ENCODE data around the gene ATG7. TPM values are rescaled to one million over a fixed set of nuclear protein-coding genes. Genes with fewer than 3 reads are reported as not detected.

ATG7 gene
- total RNA-seq, 2 experiments from 2014 or later, result 25.1 to 28.2 TPM

DNA sequence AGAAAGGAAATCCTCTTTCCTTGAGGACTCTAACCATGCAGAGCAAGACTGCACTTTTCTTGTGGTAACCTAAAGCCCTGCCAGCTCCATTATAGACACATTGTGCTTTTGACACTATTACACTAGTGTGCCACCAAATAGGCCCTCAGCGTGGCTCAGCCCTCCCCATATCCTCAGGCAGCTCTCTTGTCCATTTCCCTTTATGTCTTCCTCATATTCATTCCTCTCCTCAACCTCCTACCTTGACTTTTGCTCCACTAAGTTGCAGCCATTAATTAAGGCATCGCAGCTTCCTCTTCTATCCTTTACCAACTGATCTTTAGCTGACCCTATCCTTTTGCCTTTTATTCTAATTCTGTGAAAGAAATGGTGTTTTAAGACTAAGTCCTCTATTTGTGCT lies 3.7 kb downstream of the ATG7 start:
- no peak overlapping the region for H3K27ac Mint-ChIP-seq
- peaks cover 48% of the 10 kb centered on the region for H3K36me3 Mint-ChIP-seq
- H3K27me3 Mint-ChIP-seq, result no peaks in the 10 kb centered on the region
- H3K4me3 Mint-ChIP-seq, result no peak overlapping the region
- H3K4me1 Mint-ChIP-seq, result peaks cover 33% of the 10 kb centered on the region
- DNase-seq, result no peak
- H3K9me3 Mint-ChIP-seq, result peaks cover 8% of the 10 kb centered on the region

DNA sequence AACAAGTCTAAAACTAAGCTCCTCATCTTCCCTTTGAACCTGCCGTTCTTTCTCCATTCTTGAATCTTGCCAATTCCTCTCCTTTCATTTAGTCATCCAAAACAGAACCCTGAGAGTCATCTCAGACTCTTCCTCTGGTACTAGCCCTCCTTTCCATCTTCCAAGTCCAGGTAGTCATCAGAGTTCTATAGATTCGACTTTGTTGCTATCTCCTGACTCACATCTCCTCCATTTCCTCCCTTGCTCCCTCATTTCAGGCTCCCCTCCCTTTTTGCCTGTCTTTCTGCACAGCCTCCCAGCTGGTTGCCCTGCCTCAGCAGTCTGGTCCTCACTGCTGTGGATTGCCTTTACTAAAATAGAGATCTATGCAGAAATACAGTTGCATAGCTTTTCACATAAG lies 4.7 kb downstream of the ATG7 start:
- Mint-ChIP-seq H3K4me1 (peaks cover 29% of the 10 kb centered on the region), H3K4me3 (no peak overlapping the region), H3K36me3 (peaks cover 48% of the 10 kb centered on the region)

DNA sequence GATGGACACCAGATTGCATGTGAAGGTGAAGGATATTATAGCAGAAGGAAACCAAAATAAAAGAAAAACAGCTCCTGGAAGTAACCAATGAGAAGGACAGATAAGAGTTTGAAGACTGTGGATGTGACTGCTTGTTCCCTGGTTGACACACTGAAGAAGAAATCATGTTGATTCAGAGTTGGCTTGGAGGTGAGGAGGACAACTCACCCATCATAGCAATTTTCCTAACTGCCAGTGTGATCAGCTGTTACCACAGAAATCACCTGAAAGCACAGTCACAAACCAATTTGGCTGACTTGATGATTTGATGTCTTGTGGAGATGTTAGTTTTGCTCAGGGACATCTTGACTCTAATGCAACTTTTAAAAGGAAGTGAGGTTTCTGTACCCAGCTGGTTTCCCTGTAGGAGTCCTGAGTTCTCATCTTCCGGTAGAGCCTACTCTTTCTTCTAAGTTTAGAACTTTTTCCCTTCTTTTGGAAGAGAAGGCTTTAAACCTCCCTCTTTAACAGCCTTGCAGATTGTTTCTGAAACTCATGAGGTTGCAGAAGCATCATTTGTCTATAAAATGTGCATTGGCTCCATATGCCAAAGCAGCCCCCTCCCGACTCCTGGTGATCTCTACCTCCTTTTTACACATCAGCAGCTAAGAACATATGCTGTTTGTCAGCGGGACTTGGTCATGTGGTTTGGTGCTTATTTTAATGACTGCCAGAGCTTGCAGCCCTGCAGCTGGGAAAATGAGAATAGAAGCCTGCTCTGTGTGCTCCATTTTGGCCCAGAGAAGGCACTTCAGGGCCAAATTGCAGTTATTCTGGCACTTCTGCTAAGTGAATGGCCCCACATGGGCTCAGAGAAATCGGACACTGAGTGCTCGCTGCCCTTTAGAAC lies 10.3 kb downstream of the ATG7 start:
- DNase-seq, result no peak
- Mint-ChIP-seq H3K27me3 (no peaks in the 10 kb centered on the region), H3K27ac (no peak overlapping the region), H3K4me1 (peaks cover 21% of the 10 kb centered on the region), H3K9me3 (no peaks in the 10 kb centered on the region), H3K36me3 (peaks cover 28% of the 10 kb centered on the region), H3K4me3 (no peak overlapping the region)

More for the DNA sequence above, 4.7 kb downstream of the ATG7 start:
- peaks cover 8% of the 10 kb centered on the region for H3K9me3 Mint-ChIP-seq
- H3K27me3 Mint-ChIP-seq, result no peaks in the 10 kb centered on the region
- no peak for DNase-seq
- no peak overlapping the region for H3K27ac Mint-ChIP-seq

DNA sequence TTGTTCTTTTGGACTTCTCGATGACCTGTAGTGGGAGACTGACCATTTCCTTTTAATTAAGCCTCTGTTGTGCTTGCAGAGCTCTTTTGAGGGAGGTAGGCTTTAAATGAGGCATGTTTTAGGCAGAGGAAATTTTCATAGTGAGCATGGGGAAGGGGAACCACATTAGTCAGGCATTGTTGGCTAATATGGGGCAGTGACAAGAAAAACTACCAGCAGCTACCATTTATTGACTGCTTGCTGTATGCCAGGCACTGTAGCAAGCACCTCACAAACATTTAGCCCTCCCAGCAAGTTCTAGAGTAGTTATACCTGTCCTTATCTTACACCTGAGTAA lies 10.9 kb downstream of the ATG7 start:
- Mint-ChIP-seq H3K4me1 (peaks cover 22% of the 10 kb centered on the region), H3K9me3 (no peaks in the 10 kb centered on the region), H3K36me3 (peaks cover 25% of the 10 kb centered on the region), H3K4me3 (no peak overlapping the region), H3K27me3 (no peaks in the 10 kb centered on the region), H3K27ac (no peak overlapping the region)
- DNase-seq, result no peak

DNA sequence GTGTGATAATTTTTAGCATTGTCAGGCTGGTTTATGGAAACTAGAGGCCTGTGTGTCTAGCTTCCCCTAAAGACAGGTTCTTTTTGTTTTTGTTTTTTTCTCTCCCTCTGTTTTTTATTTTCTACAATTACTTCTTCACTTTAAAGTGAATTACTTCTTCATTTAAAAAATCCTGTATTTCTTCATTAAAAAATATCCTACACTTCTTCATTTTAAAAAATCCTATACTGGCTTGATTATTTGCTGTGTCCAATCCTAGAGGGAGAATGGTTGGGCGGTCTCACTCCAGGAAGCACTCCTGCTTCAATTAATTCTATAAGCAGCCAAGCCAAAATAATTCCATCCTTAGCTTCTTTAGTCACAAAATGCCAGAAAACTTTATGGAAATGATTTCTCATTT lies 11.8 kb downstream of the ATG7 start:
- H3K4me1 Mint-ChIP-seq, result peaks cover 23% of the 10 kb centered on the region
- H3K36me3 Mint-ChIP-seq, result peaks cover 24% of the 10 kb centered on the region
- H3K4me3 Mint-ChIP-seq, result no peak overlapping the region
- DNase-seq, result no peak
- H3K9me3 Mint-ChIP-seq, result no peaks in the 10 kb centered on the region
- H3K27ac Mint-ChIP-seq, result no peak overlapping the region
- H3K27me3 Mint-ChIP-seq, result no peaks in the 10 kb centered on the region

DNA sequence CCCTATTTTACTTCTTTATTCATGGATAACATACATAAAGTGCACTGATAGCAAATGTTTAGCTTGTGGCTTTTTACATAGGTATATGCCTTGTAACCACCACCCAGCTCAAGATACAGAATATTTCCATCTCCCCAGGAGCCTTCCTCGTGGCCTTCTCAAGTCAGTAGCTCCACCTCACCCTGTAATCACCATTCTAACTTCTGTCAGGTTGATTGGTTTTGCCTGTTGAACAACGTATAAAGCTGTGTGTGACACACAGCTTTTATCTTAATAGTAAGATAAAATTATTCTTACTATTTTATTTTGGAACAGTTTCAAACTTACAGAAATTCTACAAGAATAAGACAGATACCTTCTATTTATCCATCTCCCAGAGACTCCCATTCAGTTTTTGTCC lies 13.3 kb downstream of the ATG7 start:
- DNase-seq, result no peak
- no peak overlapping the region for H3K27ac Mint-ChIP-seq
- no peaks in the 10 kb centered on the region for H3K27me3 Mint-ChIP-seq
- H3K4me1 Mint-ChIP-seq, result peaks cover 38% of the 10 kb centered on the region
- peaks cover 36% of the 10 kb centered on the region for H3K36me3 Mint-ChIP-seq
- H3K4me3 Mint-ChIP-seq, result no peak overlapping the region
- H3K9me3 Mint-ChIP-seq, result no peaks in the 10 kb centered on the region

DNA sequence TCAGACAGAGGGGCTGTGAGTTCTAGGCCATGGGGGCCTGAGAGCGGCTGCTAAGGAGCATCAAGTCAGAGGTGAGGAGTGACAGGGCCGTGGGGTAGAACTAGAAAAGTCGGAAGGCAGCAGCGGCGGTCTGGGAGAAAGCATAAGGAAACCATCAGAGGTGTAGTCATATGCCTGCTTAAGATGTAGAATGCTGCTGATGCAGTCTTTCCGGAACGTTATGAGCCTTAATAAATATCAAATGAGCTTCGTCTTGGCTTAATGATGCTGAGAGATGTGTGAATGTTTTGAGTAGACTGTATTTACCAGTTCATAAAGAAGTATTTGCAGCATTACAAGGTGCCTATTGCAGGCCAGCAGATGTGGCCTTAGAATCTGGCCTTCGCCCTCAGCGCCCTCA lies 15.2 kb downstream of the ATG7 start:
- H3K9me3 Mint-ChIP-seq, result no peaks in the 10 kb centered on the region
- H3K27ac Mint-ChIP-seq, result no peak overlapping the region
- H3K27me3 Mint-ChIP-seq, result no peaks in the 10 kb centered on the region
- H3K36me3 Mint-ChIP-seq, result peaks cover 50% of the 10 kb centered on the region
- no peak for DNase-seq
- peaks cover 51% of the 10 kb centered on the region for H3K4me1 Mint-ChIP-seq
- H3K4me3 Mint-ChIP-seq, result no peak overlapping the region

DNA sequence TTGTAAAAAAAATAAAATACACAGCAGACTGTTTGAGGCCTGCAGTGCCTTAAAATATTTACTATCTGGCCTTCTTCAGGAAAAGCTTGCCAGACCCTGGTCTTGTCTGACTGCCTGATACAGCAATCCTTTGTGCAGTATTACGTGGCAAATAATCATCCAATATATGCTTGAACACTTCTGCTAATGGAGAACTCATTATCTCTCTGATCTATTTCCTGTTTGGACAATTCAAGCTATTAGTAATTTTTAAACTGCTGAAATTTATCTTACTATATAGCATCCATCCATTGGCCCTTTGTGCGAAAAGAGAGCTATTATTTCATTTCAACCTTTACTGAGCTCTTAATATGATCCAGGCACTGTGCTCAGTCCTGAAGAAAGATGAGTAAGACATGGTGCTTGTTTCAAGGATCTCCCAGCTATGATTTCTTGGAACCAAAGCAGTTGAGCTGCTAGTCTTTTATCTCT lies 15.9 kb downstream of the ATG7 start:
- no peak overlapping the region for H3K4me3 Mint-ChIP-seq
- peaks cover 53% of the 10 kb centered on the region for H3K4me1 Mint-ChIP-seq
- no peaks in the 10 kb centered on the region for H3K9me3 Mint-ChIP-seq
- peaks cover 48% of the 10 kb centered on the region for H3K36me3 Mint-ChIP-seq
- DNase-seq, result no peak
- H3K27ac Mint-ChIP-seq, result peak overlapping the region; percentile 35
- H3K27me3 Mint-ChIP-seq, result no peaks in the 10 kb centered on the region

DNA sequence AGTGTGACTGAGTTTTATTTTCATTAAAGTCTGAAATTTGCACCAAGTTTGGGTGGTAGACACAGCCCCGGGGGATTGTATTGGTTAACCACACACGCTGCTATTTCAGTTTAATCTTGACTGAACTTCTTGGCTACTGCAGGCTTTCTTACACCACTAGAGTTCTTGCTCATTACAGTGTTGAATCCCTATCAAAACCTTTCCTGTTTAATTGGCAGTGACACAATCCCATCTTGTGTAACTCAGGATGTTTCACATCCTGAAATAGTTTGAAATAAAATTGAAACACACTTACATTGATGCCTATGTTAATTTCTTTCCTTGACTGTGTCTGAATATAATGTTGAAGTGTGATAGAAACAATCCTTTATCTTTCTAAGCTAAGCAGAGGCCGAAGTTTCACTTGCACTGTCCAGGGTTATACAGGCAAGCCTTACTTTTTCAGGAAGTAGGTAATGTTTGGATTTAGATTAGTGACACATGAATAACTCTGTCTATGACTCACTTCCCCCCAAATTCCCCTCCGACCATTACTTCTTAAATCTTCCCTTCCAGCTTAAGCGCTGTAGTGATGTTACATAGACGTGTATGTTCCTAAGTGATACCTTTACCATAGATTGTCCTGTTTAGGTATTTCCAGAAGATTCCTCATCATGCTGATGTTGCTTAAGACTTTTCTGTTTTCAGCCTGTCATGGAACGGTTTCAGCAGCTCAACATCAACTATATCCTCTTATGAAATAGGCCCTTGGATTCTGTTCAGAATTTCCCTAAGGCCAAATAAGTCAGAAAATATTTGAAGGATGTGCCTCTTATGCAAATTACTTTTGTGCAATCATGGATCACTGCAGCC lies 16.8 kb downstream of the ATG7 start:
- Mint-ChIP-seq H3K9me3 (no peaks in the 10 kb centered on the region), H3K27me3 (no peaks in the 10 kb centered on the region), H3K27ac (peak overlapping the region; percentile 92), H3K36me3 (peaks cover 42% of the 10 kb centered on the region), H3K4me1 (peaks cover 53% of the 10 kb centered on the region), H3K4me3 (peak overlapping the region; percentile 66)
- no peak for DNase-seq

DNA sequence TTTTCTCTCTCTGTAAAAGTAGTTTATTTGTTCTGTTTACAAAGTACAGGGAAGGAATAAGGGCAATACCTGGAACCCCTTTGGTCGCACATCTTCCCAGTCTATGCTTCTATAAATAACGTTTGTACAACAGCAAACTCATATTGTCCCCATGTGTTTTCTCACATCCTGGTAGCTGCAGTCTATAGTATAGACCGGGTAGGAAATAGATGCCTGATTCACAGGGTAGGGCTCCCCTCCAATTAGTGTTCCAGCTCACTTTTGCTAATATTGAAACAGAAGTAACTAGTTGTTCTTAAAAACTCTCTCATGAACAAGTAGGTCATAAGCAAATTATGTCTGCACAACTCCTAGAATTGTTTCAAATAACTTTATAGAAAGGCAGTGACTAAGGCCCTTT lies 17.7 kb downstream of the ATG7 start:
- Mint-ChIP-seq H3K9me3 (no peaks in the 10 kb centered on the region), H3K4me3 (no peak overlapping the region), H3K4me1 (peaks cover 53% of the 10 kb centered on the region)

DNA sequence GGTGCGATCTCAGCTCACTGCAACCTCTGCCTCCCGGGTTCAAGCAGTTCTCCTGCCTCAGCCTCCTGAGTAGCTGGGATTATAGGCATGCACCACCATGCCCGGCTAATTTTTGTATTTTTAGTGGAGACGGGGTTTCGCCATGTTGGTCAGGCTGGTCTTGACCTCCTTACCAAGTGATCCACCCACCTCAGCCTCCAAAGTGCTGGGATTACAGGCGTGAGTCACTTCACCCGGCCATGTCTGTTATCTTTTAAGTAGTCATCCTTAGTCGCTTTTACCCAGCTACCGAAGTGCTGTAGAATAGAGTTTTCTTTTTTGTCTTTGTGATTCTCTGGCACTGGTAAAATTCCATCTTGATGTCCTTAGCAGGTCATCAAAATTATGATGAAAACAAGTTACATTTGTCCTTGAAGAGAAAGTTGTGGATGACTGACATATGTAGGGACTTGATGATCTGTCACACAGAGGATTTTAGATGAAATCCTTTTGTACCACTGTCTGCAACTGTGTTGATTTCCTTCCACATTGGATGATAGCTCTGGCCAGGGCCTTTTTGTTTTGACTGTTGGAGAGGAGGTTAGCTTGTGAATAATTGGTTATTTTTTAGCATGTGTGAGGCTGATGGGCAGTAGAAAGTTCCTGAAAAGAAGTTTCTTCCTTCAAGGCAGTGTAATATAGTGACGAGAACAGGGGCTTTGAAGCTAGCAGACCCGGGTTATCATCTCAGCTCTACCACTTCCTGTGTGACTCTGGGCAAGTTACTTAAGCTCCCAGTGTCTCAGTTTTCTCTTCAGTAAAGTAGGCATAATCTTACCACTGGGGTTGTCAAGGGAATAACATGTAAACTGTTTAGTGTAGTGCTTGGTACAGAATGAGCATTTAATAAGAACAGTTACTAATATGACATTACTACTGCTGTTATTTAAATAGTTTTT lies 18.8 kb downstream of the ATG7 start:
- Mint-ChIP-seq H3K9me3 (no peaks in the 10 kb centered on the region), H3K36me3 (peaks cover 42% of the 10 kb centered on the region), H3K27ac (peak overlapping the region; percentile 92)

More for the DNA sequence above, 17.7 kb downstream of the ATG7 start:
- Mint-ChIP-seq H3K27me3 (no peaks in the 10 kb centered on the region), H3K36me3 (peaks cover 41% of the 10 kb centered on the region), H3K27ac (peak overlapping the region; percentile 92)
- no peak for DNase-seq

DNA sequence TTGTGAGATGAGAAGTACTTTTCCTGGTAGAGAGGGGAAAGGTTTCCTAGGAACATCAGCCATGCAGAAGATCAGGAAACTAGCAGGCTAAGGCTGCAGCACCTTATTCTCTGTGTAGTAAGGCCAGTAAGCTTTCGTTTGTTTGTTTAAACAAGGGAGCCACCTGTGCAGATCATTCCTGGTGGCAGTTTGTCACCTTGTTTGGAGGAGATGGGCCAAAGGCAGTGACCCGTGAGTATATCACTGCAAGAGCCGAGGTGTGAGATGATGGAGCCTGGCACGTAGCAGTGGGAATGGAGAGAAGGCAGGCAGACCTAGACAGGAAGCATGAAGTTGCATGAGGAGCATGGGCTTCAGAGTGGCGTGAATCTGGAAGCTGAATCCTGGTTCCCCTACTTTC lies 19.6 kb downstream of the ATG7 start:
- Mint-ChIP-seq H3K4me3 (no peak overlapping the region), H3K27ac (peak overlapping the region; percentile 92), H3K4me1 (peaks cover 53% of the 10 kb centered on the region), H3K36me3 (peaks cover 39% of the 10 kb centered on the region), H3K9me3 (no peaks in the 10 kb centered on the region), H3K27me3 (no peaks in the 10 kb centered on the region)
- DNase-seq, result no peak

More for the DNA sequence above, 18.8 kb downstream of the ATG7 start:
- Mint-ChIP-seq H3K27me3 (no peaks in the 10 kb centered on the region), H3K4me1 (peaks cover 56% of the 10 kb centered on the region), H3K4me3 (peak overlapping the region; percentile 33)
- DNase-seq, result no peak

DNA sequence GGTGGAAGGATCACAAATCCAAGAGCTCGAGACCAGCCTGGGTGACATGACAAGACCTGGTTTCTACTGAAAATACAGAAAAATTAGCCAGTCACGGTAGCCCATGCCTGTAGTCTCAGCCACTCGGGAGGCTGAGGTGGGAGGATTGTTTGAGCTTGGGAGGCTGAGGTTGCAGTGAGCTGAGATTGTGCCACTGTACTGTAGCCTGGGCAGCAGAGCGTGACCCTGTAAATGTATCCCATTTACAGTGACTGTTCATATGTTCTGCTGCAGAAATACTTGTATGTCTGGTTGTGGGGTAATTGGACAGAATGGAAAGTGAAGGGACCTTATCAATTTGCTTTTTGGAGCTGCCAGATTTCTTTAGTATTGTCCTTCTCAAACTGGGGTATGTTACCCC lies 24.9 kb downstream of the ATG7 start:
- H3K27ac Mint-ChIP-seq, result no peak overlapping the region
- H3K36me3 Mint-ChIP-seq, result peaks cover 24% of the 10 kb centered on the region
- H3K4me3 Mint-ChIP-seq, result no peak overlapping the region
- peaks cover 13% of the 10 kb centered on the region for H3K4me1 Mint-ChIP-seq
- DNase-seq, result no peak
- H3K9me3 Mint-ChIP-seq, result no peaks in the 10 kb centered on the region
- no peaks in the 10 kb centered on the region for H3K27me3 Mint-ChIP-seq

DNA sequence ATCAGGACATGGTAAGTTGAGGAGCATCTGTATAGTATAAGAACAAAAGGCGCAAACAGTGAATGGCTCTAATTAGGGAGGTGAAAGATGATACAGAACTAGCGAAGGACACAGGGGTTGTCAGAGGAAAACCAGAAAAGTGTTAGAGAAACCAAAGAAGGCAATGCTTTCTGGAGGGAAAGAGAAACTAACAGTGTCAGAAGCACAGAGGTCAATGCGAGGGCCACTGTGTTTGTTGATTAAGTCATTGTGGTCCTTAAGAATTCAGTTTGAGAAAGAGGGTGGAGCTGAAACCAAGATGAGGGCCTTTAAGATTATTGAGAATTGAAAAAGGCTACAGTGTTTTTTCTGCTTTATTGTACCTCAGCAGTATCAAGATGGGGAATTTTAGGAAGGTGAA lies 28.8 kb downstream of the ATG7 start:
- no peak for DNase-seq
- H3K4me1 Mint-ChIP-seq, result peaks cover 15% of the 10 kb centered on the region
- no peaks in the 10 kb centered on the region for H3K27me3 Mint-ChIP-seq
- H3K27ac Mint-ChIP-seq, result no peak overlapping the region
- H3K9me3 Mint-ChIP-seq, result no peaks in the 10 kb centered on the region
- H3K36me3 Mint-ChIP-seq, result peaks cover 38% of the 10 kb centered on the region
- no peak overlapping the region for H3K4me3 Mint-ChIP-seq

Data from activated naive CD8-positive, alpha-beta T cell treated with anti-CD3 and anti-CD28 coated beads for 36 hours (primary cell).